Measurements from ENCODE around the gene ENO4.

The ENO4 gene, protein sequence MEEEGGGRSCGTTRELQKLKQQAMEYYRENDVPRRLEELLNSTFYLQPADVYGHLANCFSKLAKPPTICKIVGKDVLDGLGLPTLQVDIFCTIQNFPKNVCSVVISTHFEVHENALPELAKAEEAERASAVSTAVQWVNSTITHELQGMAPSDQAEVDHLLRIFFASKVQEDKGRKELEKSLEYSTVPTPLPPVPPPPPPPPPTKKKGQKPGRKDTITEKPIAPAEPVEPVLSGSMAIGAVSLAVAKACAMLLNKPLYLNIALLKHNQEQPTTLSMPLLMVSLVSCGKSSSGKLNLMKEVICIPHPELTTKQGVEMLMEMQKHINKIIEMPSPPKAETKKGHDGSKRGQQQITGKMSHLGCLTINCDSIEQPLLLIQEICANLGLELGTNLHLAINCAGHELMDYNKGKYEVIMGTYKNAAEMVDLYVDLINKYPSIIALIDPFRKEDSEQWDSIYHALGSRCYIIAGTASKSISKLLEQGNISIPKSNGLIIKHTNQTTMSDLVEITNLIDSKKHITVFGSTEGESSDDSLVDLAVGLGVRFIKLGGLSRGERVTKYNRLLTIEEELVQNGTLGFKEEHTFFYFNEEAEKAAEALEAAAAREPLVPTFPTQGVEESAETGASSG

DNA sequence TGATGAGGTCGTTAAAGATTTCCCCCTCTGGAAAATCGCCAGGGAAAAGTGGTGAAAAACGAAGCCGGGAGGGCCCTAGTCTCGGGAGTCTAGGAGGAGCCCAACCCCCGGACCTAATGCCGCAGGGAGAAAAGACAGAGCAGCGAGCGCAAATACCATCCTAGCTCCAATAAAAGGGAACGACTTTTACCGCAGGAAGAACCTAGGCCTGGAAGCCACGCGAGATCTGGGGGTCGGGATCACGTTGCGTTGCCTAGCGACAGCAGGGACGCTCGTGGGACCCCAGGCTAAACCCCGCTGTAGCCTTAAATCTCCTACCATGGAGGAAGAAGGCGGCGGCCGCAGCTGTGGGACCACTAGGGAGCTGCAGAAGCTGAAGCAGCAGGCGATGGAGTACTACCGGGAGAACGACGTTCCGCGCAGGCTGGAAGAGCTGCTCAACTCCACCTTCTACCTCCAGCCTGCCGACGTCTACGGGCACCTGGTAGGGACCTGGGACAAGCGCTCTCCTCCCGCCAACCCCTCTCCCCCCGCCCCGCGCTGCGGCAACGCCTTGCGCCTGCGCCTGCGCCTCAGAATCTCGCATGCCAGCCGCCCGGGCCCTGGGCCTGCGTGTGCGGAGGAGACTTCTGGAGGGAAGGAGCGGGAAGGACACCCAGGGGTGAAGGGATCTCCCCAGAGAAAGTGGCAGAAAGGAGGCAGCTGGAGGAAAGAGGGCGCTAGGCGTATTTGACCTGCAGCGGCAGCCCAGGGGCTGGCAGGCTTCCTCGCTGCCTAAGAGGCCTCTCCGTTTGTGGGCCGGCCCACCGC is at the start of gene ENO4:
ENO4 (plus strand) TSS at position 252 of the 810 bp plus-strand sequence; CDS start at position 320, 68 bp downstream.
- DNase-seq (ENCODE audit: low read depth) = peak; percentile 85
- TF ChIP-seq, protein P1, sequence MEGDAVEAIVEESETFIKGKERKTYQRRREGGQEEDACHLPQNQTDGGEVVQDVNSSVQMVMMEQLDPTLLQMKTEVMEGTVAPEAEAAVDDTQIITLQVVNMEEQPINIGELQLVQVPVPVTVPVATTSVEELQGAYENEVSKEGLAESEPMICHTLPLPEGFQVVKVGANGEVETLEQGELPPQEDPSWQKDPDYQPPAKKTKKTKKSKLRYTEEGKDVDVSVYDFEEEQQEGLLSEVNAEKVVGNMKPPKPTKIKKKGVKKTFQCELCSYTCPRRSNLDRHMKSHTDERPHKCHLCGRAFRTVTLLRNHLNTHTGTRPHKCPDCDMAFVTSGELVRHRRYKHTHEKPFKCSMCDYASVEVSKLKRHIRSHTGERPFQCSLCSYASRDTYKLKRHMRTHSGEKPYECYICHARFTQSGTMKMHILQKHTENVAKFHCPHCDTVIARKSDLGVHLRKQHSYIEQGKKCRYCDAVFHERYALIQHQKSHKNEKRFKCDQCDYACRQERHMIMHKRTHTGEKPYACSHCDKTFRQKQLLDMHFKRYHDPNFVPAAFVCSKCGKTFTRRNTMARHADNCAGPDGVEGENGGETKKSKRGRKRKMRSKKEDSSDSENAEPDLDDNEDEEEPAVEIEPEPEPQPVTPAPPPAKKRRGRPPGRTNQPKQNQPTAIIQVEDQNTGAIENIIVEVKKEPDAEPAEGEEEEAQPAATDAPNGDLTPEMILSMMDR (conservative IDR thresholded peaks at IDR 0.05; ENCODE audit: low read depth, low read length) = no peak
- peak within 1 kb of the TSS; percentile 79 for H3K4me3 ChIP-seq (ENCODE audit: low read depth, low read length)

DNA sequence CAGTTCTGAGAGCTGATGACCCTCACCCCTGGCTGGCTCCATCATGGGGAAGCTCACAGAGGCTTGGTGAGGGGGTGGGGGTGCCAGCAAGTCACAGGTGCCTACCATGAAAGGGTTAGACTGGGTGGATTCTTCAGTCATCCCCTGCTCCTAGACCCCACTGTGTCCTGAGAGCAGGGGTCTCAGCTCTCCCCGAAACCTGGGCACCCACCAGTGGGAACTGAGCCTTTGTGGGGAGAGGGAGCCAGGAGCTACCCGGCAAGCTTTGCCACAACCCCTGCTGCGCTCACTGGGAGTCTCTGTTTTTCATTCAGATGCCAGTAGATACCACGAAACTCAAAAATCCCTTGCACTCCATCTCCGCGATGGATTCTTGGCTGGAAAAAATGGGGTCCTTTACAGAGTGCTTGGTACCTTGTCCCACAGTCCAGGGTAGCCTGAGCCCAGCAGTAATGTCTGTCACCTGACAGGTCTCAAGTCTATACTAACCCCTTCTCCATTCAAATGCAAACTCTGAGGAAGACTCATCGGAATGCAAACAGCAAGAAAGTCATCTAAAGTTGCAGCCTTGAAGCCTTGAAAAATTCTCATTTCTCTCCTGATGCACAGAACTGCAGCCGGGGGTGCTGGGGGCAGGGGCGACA is 48.9 kb upstream of the ENO4 start:
- H3K4me3 ChIP-seq (ENCODE audit: low read depth, low read length) = no peak overlapping the region
- TF ChIP-seq, protein P1 (conservative IDR thresholded peaks at IDR 0.05; ENCODE audit: low read depth, low read length) = no peak
- DNase-seq (ENCODE audit: low read depth) = no peak

DNA sequence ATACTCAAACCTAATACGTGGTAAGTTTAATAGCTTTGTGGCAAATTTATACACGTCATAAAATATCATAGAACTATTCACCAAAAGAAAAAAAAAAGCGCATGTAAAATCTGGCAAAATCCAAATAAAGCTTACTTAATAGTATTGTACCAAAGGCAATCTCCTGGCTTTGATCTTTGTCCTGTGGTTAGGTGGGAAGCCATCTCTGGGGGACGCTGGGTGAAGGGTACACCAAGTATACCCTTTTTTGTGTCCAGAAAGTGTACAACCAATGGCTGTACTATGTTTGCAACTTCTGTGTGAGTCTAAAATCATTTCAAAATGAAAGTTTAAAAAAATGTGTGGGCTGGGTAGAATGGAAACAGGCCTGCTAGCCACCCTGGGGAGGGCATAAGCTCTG is 47.6 kb upstream of the ENO4 start:
- TF ChIP-seq, protein P1 (conservative IDR thresholded peaks at IDR 0.05; ENCODE audit: low read depth, low read length) = no peak
- DNase-seq (ENCODE audit: low read depth) = no peak
- H3K4me3 ChIP-seq (ENCODE audit: low read depth, low read length) = no peak overlapping the region

DNA sequence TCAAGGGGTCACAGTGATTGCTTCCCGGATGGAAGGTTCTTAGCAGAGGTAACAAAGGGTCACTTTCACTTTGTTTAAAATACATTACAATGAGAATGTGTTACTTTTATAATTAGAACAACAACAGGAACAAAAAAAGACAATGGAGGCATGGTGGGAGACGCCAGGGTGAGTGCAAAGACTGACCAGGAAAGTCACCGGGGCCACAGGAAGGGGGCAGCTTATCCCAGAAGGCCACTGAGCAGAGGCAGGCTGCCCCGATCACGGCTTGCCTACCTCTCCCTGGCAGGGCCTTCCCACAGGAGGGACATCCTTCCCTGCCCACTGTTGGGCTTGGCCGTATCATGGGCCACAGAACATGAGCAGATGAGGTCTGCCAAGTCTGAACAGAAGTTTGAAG is 46.8 kb upstream of the ENO4 start:
- H3K4me3 ChIP-seq (ENCODE audit: low read depth, low read length) = no peak overlapping the region
- no peak for DNase-seq (ENCODE audit: low read depth)
- TF ChIP-seq, protein P1 (conservative IDR thresholded peaks at IDR 0.05; ENCODE audit: low read depth, low read length) = no peak

DNA sequence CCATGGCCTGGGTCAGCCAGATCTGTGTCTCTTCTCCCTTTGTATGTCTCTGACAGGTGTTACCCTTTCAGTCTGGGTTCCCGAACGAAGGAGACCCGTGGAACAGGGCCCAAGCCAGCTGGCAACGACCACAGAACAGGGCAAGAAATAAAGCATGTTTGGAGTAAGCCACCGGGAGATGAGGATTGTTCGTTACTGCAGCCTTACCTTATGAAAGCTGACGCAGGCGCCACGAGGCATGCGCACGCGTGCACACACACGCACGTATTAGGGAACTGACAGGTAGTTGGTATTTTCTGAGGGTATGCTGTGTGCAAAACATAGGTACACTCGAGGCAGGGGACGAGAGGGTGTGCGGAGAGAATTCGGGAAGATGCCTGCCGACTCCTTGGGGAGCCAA is 46.4 kb upstream of the ENO4 start:
- TF ChIP-seq, protein P1 (conservative IDR thresholded peaks at IDR 0.05; ENCODE audit: low read depth, low read length) = no peak
- H3K4me3 ChIP-seq (ENCODE audit: low read depth, low read length) = no peak overlapping the region
- no peak for DNase-seq (ENCODE audit: low read depth)

DNA sequence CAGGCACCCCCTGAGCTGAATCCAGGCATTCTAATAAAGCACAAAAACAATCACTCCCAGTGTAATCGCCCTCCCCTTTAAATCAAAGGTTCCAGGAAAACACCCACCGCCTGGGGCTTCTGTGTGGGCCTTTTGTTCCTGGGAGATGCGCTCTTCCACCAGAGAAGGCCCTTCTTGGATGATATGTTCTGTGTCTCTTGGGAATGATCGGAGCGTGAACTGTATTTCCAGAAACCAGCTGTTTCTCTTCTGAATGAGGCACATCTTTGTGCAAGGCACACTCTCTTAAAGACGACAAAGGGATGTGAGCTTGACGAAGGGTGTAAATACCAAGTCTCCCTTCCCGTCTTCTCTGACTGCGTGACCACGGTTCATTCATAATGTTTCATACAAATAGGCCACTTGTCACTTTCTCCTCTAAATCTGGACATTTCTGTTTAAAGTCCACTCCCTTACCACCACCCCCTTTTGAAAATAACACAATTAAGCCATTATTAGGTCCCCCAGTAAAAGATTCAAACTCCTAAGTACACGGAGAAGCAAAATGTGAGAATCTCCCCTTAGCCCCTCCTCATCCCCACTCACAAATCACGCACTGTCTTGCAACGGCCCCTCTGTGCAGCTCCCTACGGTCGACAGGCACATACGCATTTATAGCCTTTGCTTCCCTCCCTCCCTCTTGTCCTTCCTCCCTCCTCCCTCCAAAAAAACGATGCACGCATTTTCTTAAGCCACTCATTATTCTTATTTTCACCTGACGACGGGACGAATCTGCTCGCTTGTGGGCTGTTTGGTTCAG is 45.6 kb upstream of the ENO4 start:
- no peak overlapping the region for H3K4me3 ChIP-seq (ENCODE audit: low read depth, low read length)
- DNase-seq (ENCODE audit: low read depth) = no peak
- TF ChIP-seq, protein P1 (conservative IDR thresholded peaks at IDR 0.05; ENCODE audit: low read depth, low read length) = no peak
